K562 (cell line): ENCODE measurements around the gene GET4. TPM values are rescaled to one million over a fixed set of nuclear protein-coding genes. Genes with fewer than 3 reads are reported as not detected.

ENCODE experiments used
- BCLAF1 ChIP-seq, 2 experiments: fragments of 450-650 bp in 1 of 2; IDR thresholded peaks; 2 replicates each; pipeline ENCODE4 v1.6.1; 2011 to 2017; ENCODE audit warnings: low read depth in 2 of 2, antibody characterized with exemption in 1 of 2, borderline replicate concordance in 1 of 2, low read length in 1 of 2, mild to moderate bottlenecking in 1 of 2, mixed read lengths in 1 of 2; ENCODE audit not compliant: control insufficient read depth in 1 of 2
- DPF2 ChIP-seq: fragments of 450-650 bp; IDR thresholded peaks from 2 replicates; pipeline ENCODE4 v1.6.1; 2016
- HBP1 ChIP-seq: fragments of 450-650 bp; formaldehyde crosslinking; IDR thresholded peaks from 2 replicates; pipeline ENCODE4 v1.4.0; 2022; ENCODE audit warnings: missing genetic modification characterization
- KDM4B ChIP-seq, 2 experiments: fragments of 450-650 bp in 1 of 2; sonication (generic) in 1 of 2; IDR thresholded peaks; 2 replicates each; pipeline ENCODE4 v1.6.1; 2016 to 2017; ENCODE audit warnings: borderline replicate concordance in 2 of 2, antibody characterized with exemption in 1 of 2, low read depth in 1 of 2, mild to moderate bottlenecking in 1 of 2
- MIER1 ChIP-seq: fragments of 450-650 bp; IDR thresholded peaks from 2 replicates; pipeline ENCODE4 v1.6.1; 2016; ENCODE audit warnings: antibody characterized with exemption, mild to moderate bottlenecking, low read depth
- NFYB ChIP-seq: IDR thresholded peaks from 2 replicates; pipeline ENCODE4 v1.6.1; 2011; ENCODE audit warnings: mild to moderate bottlenecking, moderate library complexity; ENCODE audit not compliant: insufficient read length; ENCODE audit errors: extremely low read depth
- PBX2 ChIP-seq, 2 experiments: IDR thresholded peaks in 1 of 2; conservative IDR thresholded peaks in 1 of 2; 2 replicates each; pipeline ENCODE4 v1.6.1; 2016; ENCODE audit warnings: low read depth in 2 of 2, mild to moderate bottlenecking in 1 of 2, missing compliant biosample characterization in 1 of 2, missing genetic modification characterization in 1 of 2, moderate library complexity in 1 of 2
- POLR3G ChIP-seq: IDR thresholded peaks from 2 replicates; pipeline ENCODE4 v1.6.1; 2011; ENCODE audit not compliant: insufficient read length, insufficient replicate concordance; ENCODE audit errors: extremely low read depth
- SAP30 ChIP-seq: fragments of 200-600 bp; sonication (generic); IDR thresholded peaks from 2 replicates; pipeline ENCODE4 v1.6.1; 2012; ENCODE audit warnings: borderline replicate concordance, low read depth, mild to moderate bottlenecking, moderate library complexity, low read length, control low read depth, inconsistent platforms; ENCODE audit not compliant: insufficient read depth, poor library complexity, severe bottlenecking
- TAF1 ChIP-seq: IDR thresholded peaks from 2 replicates; pipeline ENCODE4 v1.6.1; 2011; ENCODE audit warnings: mild to moderate bottlenecking, low read length, moderate library complexity; ENCODE audit not compliant: insufficient read depth, control insufficient read depth, severe bottlenecking; ENCODE audit errors: extremely low read depth
- TFAP4 ChIP-seq: sonication (generic); formaldehyde crosslinking; IDR thresholded peaks from 2 replicates; pipeline ENCODE4 v1.8.0; 2022; ENCODE audit warnings: missing genetic modification reagents, mild to moderate bottlenecking, moderate library complexity, borderline replicate concordance
- THRB ChIP-seq: fragments of 450-650 bp; formaldehyde crosslinking; conservative IDR thresholded peaks from 2 replicates; pipeline ENCODE4 v1.4.0; 2022; ENCODE audit warnings: mild to moderate bottlenecking, missing genetic modification characterization
- XRCC5 ChIP-seq: fragments of 200-400 bp; formaldehyde crosslinking; IDR thresholded peaks from 2 replicates; pipeline ENCODE4 v1.6.1; 2017; ENCODE audit warnings: low read depth, mild to moderate bottlenecking, low read length
- YBX1 ChIP-seq: fragments of 450-650 bp; IDR thresholded peaks from 2 replicates; pipeline ENCODE4 v1.7.1; 2016; ENCODE audit warnings: mild to moderate bottlenecking
- ZBTB7A ChIP-seq: IDR thresholded peaks from 2 replicates; pipeline ENCODE4 v1.6.1; 2011; ENCODE audit warnings: low read depth, mild to moderate bottlenecking, low read length, moderate library complexity, borderline replicate concordance; ENCODE audit not compliant: control insufficient read depth
- ZNF830 ChIP-seq: fragments of 250-450 bp; sonication (Bioruptor Pico); IDR thresholded peaks from 2 replicates; pipeline ENCODE4 v1.5.0; 2021; ENCODE audit warnings: mild to moderate bottlenecking
- polyA plus RNA-seq, 8 experiments: library from polyadenylated mRNA; depleted of rRNA in 4 of 8; stranded (reverse) in 5 of 8; unstranded in 3 of 8; fragments of >200 nt; fragmentation: Nextera tagmentation in 2 of 8; fragmentation: Illumina TruSeq in 1 of 8; extraction: Ambion mirVana in 2 of 8; extraction: Trizol in 1 of 8; gene quantifications; 2 replicates each; pipeline versions ENCODE4 v1.2.1 to v1.2.3, GENCODE V29; 2011 to 2014; ENCODE audit warnings: inconsistent platforms in 1 of 8, missing spikeins in 1 of 8
- total RNA-seq, 7 experiments: library from RNA; depleted of rRNA in 6 of 7; stranded (reverse); fragments of >200 nt in 6 of 7; fragmentation: Illumina TruSeq in 2 of 7; extraction: Trizol in 2 of 7; gene quantifications; 2 replicates each; pipeline versions ENCODE4 v1.2.1 to v1.2.3, GENCODE V29; 2011 to 2021; ENCODE audit warnings: low replicate concordance in 1 of 7

GET4 gene
- total and polyA plus RNA-seq, 9 of the 15 experiments (the other 6 are each of a cell fraction or from before 2014, with no cell fraction given) = 0.99 to 122 (median 40.4) TPM

GRCh38 chr7:876972-877311, 588 bp downstream of the GET4 start (continued):
- TF ChIP-seq PBX2 (CRISPR knock-in tag; IDR thresholded peaks at IDR 0.05; ENCODE audit: low read depth) (no peak), PBX2 (tag; conservative IDR thresholded peaks at IDR 0.05; ENCODE audit: low read depth) (no peak), SAP30 (peak; percentile 64), THRB (CRISPR knock-in tag) (peak; percentile 92), KDM4B (IDR thresholded peaks at IDR 0.05; ENCODE audit: borderline replicate concordance in 2 of 2, low read depth in 1 of 2) (0 out of 4 replicates have a peak, but pooled peaks of 1 of the 2 experiments have one; percentile 1), XRCC5 (peak; percentile 34; the same call in 1 of the 2 replicates), ZNF830 (CRISPR knock-in tag) (no peak), MIER1 (0 out of 2 replicates have a peak, but pooled peaks have one; percentile 29), DPF2 (peak; percentile 39; the same call in 1 of the 2 replicates), BCLAF1 (IDR thresholded peaks at IDR 0.05; ENCODE audit: borderline replicate concordance in 1 of 2, control insufficient read depth in 1 of 2, low read depth in 2 of 2, low read length in 1 of 2) (0 out of 4 replicates have a peak, but pooled peaks of 1 of the 2 experiments have one; percentile 57), POLR3G (no peak), TAF1 (peak; percentile 14), ZBTB7A (peak; percentile 47; the same call in 1 of the 2 replicates), HBP1 (CRISPR knock-in tag) (peak; percentile 94), YBX1 (no peak), NFYB (no peak), TFAP4 (peak; percentile 30; the same call in 1 of the 2 replicates)
